GM12892 (cell line): ENCODE results near the gene GDF9.

Source experiments
- DNase-seq: peaks from one replicate; pipeline ENCODE4 v3.0.0; 2011; ENCODE audit not compliant: insufficient read length
- FAIRE-seq: peaks from 2 replicates; lab custom pipeline; 2011; peaks lifted over from hg19 to GRCh38; lab: Jason Lieb, UNC
- POLR2A ChIP-seq: IDR thresholded peaks from 2 replicates; pipeline ENCODE4 v1.6.1; 2011; ENCODE audit warnings: low read depth, low read length, control low read depth
- POLR2AphosphoS5 ChIP-seq: IDR thresholded peaks from 2 replicates; pipeline ENCODE4 v1.6.1; 2011; ENCODE audit warnings: low read depth, low read length, control low read depth
- TAF1 ChIP-seq: IDR thresholded peaks from 2 replicates; pipeline ENCODE4 v1.6.1; 2011; ENCODE audit warnings: low read depth, mild to moderate bottlenecking, control low read depth, low read length, borderline replicate concordance

Gene GDF9

DNA sequence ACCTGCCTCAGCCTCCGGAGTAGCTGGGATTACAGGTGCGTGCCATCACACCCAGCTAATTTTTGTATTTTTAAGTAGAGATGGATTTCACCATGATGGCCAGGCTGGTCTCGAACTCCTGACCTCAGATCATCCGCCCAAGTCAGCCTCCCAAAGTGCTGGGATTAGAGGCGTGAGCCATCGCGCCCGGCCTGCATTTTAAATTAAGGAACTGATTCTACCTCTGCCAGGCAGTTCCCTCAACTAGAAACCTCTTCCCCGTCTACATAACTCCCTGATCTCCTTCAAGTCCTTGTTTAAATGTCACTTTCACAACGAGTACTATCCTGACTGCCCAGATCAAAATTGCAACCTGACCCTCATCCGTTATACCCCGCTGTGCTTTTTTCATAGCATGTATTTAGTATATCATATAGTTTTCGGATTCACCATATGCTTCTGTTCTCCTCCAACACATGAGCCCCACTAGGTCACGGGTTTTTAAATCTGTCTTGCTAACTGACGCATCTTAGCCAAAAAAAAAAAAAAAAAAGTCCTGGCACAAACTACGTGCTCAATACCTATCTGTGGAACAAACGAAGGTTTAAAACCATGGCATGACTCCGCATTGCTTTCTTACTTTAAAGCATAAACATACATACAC lies 54.0 kb downstream of the GDF9 start:
- TF ChIP-seq TAF1, result no peak
- no peak for TF ChIP-seq POLR2A
- TF ChIP-seq POLR2AphosphoS5, result no peak
- DNase-seq (no peak), FAIRE-seq (no peak)
